Iris pigment epithelial cell (primary cell): Measurements from ENCODE around the gene SLC9A8.
A peak's percentile ranks its signal among the peaks of the same experiment; 100 is the strongest.

ENCODE experiments used
- DNase-seq: peaks from one replicate; pipeline ENCODE4 v3.0.0-alpha.2; 2011; ENCODE audit warnings: low read depth

SLC9A8 gene

DNA sequence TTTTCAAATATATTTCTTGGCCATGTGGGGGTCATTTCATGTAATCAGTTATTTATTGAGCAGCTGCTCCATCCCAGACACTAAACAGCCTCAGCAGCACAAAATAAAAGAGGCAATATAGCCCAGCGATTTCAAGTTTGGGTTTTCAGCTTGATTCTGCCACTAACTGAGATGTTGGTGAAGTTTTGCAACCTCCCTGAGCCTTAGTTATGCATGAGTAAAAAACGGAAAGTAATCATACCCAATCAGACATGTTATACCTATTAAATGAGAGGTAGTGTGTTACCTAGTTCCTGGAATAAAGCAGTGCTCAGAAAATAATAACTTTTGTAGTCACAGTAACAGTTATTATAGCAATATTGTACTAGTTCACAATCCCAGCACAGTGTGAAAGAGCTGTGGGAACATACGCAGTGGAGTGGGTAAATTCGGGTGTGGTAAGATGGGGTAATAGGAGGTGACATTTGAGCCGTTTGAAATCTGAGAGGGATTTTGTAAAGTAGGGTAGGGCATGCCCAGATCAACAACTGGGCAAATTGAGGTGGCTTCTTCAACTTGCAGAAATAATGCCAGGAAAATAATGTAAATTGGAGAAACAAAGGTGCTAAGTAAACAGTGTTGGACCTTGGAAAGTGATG lies 1.5 kb downstream of the SLC9A8 start:
- DNase-seq: no peak

DNA sequence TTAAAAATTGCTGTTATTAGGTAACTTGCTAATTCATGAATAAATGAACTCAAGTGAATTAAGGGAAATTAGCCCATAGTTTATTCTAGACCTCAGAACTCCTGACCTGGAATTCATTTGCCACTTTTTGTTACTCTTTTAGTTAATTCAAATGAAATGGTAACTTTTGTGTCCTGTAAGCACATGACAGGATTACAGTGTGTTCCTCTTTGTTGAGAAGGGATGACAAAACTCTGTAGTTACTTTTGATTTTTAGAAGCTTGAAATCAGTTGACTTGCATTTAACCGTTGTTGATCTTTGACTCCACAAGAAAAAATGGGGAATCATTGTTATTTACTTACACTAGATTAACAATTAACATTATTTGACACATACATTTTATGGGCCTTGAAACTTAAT lies 6.2 kb downstream of the SLC9A8 start:
- no peak for DNase-seq

DNA sequence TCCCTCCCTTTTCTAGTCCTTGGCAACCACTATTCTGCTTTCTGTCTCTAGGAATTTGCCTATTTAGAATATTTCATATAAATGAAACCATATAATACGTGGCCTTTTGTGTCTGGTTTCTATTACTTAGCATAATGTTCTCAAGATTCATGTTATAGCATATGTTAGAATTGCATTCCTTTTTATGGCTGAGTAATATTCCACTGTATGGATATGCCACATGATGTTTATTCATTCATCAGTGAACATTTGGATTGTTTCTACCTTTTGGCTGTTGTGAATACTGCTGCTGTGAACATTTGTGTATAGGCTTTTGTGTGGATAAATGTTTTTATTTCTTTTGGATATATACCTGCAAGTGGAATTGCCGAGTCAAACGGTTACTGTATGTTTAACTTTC lies 7.1 kb downstream of the SLC9A8 start:
- no peak for DNase-seq

DNA sequence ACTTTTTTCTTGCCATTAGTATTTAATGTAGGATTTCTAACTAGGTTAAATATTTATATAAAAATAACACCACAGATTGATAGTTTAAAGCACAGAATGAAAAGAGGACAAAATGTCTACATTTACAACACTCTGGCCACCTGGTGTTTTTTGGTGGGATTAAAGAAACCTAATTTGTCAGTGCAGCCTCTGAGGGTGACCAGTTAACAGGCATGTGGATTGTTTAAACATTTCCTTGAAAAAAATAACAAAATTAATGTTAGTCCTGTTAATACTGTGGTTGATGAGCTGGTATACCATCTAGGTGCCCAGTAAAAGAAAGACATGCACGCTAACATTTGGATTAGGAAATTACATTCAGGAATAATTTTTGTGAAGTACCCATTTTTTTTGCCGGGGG lies 8.8 kb downstream of the SLC9A8 start:
- DNase-seq: no peak

DNA sequence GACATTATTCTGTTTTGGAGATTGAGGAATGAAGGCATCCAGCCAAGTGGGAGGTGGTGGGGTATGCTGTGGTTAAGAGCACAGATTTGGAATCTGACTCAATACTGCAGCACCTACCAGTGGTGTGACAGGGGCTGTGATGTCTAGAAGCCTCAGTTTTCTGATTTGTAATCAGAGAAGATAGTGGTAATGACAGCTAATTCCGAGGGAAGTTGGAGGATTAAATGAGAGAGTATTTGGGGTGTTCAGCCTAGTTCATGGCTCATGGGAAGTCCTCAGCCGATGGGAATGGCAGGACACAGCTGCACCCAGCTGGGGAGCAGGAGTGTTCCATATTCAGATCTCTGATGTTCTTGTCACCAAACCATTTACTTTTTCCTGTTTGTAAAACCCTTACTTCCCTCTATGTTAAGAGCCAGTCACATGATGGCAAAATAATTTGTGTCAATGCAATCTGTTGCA lies 9.3 kb downstream of the SLC9A8 start:
- peak; percentile 76 for DNase-seq

DNA sequence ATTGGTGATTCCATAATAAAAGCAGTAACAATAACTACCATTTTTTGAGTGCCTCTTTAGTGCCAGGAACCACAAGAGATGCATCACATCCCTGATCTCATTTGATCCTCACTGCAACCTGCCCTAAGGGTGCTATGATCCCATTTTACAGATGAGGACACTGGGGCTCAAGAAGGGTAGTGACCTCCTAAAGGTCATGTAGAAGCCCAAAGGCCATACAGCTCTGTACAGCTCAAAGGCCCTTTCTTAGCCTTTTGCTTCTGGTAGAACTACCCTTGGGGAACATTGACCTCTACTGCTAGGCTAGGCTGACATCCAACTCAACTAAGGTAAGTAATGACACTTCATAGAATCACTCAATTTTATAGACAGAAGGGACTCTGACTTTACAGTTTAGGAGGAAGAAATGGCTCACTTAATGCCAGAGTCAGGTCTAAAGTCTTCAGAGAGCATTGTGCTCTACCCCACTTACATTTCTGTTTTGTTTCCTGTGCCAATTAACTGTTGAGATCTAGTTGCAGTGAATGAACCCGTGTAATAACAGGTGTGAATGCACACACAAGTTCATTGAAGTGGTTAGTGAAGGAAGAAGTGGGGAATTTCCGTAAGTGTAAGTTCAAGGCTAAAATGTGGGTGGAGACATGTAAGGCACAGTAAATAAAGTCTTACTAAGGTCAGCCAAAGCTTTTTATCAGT lies 10.7 kb downstream of the SLC9A8 start:
- DNase-seq: no peak

DNA sequence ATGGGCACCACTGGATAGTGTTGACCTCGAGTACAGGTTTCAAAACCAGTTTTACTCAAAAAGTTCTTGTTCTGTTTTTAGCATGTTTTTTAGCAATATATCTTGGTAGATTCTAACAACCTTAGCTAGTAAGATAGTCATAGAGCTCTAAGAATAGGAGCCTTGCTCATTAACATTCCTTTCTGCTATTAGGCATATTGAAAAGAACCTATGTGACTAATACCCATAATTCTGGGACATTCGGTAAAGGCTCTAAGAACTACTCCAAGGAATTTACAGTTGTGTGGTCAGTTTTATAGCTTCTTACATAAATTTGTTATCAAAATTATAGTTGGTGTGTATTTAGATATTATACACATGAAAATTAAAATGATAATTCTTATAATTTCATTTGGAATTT lies 11.6 kb downstream of the SLC9A8 start:
- no peak for DNase-seq

DNA sequence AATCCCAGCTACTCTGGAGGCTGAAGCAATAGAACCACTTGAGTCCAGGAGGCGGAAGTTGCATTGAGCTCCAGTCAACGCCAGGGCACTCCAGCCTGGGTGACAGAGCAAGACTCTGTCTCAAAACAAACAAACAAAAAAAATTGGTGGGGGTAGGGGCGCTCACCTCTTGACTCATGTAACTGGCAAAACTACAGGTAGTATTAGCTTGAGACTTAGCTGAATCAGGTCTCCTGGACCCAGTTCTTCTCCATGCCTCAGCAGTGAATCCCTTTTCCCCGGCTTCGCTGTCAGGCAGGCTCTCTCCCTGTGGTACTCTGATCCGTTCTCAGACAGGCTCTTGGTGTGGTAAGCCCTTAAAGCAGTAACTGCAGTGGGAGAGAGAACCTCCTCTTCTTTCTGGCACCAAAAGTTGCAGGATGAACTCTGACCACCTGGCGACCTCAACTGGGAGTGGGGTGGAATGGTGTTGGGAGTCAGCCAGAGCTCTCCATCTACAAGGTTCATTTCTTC lies 12.9 kb downstream of the SLC9A8 start:
- no peak for DNase-seq

DNA sequence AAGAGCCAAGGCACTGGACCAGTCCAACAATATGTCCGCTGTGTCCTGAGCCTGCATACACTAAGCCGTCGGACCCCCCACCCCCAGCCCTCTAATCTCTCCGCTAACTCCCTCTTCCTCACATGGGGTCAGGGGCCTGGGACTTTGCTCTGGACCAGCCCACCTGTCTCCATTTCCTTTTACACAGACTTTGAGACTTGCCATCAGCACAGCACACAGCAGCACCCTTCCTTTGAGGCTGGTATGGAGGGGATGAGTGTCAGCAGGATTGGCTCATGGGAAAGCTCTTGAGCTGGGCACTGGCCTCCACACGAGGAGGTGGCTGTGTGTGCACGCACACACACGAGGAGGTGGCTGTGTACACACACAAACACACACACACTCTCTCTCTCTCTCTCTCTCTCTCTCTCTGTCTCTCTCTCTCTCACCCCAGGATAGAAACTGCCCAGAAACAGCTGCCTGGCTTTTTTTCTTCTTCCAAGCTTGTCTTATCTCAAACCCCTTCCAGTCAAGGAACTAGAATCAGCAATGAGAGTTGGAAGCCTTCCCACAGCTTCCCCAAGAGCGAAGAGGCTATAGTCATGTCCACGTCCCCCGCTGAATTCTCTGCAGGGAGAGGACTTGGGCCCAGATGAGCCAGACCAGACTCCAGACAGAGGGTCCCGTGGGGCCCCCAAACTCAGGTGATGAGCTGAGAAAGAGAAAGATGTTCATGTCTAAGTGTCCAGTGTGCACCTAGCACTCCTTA lies 18.6 kb downstream of the SLC9A8 start:
- DNase-seq: peak; percentile 40

DNA sequence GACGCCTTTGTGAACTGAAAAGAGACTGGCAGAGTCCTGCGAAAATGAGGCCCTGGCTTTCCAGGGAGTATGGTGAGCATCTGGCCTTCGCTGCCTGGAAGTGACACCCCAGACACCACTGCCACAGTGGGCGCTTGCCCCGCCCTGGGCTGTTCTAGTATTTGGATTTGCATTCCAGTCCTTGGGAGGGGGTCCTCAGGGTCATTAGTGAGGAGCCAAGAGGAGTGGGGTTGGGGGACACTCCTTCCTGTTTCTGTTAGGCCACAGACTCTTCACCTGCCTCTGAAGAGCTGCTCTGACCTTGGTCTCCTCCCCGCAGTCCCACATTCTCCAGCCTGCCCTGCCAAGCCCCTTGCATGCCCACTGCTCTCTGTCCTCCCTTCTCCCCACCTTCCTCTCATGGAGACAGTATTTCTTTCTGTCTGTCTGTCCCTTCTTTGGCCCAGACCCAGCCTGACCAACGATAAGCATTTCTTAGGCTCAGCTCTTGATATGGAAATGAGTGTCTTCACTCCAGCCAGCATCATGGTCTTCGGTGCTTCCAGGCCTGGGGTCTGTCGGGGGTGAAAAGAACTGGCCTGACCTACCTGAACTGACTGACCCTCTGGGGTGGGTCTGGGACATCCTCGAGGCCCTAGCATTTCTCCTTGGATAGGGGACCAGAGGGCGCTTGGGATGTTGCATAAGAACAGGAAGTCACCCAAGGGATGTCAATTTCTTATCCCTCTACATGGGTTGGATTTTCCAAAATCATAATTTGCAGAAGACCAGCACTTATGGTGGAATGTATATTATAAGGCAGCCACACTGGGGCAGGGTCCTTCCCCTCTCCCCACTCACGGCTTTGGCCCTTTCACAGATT lies 19.4 kb downstream of the SLC9A8 start:
- DNase-seq: no peak

DNA sequence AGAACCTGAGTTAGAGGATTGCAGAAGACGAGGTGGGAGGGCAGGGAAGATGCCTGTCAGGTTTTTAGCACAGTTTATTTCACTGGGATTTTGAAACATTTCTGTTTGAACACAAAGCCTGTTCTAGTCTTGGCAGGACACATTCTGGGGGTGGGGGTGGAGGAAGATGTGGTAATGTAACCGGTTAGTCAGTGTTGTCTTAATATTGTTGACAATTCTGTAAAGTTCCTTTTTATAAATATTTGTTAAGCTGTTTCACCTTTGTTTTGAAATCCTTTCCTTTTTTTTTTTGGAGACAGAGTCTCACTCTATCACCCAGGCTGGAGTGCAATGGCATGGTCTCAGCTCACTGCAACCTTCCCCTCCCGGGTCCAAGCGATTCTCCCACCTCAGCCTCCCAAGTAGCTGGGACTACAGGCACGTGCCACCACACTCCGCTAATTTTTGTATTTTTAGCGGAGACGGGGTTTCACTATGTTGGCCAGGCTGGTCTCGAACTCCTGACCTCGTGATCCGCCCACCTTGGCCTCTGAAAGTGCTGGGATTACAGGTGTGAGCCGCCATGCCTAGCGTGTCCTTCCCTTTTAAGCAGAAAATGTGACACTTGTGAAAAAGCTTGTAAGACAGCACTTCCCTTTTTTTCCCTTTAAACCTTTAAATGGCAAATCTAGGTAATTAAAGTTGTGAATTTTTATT lies 20.2 kb downstream of the SLC9A8 start:
- peak; percentile 85 for DNase-seq

DNA sequence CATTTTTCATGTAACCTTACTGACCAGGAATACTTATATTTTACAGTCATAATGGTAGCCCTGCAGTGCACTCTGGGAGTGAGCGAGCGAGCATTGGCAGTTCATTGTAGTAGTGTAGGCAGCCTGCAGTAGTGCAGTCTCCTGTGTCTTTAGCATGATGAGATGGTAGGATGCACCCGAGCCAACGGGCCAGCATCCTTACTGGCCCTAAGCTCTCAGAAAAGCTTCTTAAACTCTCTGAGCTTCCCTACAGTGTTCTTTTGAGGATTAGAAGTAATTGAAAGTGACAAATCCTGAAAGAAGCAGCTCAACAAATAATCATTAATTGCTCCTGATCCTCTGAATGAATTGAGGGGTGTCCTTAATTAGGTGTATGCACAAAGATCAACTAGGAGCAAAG lies 20.9 kb downstream of the SLC9A8 start:
- no peak for DNase-seq

DNA sequence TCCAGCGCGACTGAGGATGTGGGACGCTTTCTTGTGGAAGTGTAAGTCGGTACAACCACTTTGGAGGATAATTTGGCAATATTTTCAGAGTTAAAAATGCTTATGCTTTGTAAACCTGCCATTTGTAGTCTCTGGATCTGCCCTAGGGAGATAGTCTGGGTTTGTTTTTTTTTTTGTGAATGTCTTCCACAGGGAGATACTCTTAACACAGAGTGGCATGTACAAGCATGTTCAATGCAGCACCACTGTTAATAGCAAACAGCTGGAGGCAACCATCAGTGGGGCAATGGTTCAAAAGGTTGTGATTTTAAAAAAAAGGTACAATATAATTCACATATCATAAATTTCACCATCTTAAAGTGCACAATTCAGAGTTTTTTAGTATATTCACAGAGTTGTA lies 22.4 kb downstream of the SLC9A8 start:
- DNase-seq: no peak

DNA sequence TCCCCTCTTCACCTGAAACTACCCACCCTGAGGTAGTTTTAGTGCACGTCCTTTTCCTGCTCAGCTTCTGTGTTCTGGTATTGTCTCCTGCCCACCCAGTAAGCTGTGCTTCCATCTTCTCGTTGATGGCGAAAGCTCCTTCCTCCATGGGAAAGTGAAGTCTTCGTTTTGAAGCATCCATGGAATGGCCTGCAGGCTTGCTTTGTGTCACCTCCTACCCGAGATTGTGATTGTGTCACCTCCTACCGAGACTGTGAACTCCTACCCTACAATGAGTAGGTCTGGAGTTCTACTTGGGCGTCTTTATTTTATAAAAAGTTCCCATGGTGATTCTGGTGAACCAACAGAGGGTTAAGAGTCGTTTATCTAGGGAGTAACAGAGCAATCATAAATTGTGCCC lies 25.9 kb downstream of the SLC9A8 start:
- DNase-seq: no peak

DNA sequence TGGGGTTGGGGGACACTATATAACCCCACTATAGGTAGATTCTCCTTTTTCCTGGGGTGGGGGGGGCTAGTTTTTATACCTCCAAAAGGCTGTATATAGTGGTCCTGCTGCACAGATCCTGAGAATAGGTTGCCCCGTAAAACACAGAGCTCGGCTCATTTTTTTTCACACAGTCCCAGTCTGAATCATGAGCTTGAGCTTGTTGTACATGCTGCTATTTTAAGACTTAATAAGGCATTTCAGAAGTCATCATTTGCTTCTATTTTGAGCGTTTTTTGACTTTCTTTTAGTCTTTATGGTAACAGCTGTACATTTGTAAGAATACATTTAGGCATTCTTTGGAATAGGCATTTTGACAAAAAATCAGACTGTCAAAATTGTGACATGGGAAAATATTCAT lies 30.5 kb downstream of the SLC9A8 start:
- no peak for DNase-seq

DNA sequence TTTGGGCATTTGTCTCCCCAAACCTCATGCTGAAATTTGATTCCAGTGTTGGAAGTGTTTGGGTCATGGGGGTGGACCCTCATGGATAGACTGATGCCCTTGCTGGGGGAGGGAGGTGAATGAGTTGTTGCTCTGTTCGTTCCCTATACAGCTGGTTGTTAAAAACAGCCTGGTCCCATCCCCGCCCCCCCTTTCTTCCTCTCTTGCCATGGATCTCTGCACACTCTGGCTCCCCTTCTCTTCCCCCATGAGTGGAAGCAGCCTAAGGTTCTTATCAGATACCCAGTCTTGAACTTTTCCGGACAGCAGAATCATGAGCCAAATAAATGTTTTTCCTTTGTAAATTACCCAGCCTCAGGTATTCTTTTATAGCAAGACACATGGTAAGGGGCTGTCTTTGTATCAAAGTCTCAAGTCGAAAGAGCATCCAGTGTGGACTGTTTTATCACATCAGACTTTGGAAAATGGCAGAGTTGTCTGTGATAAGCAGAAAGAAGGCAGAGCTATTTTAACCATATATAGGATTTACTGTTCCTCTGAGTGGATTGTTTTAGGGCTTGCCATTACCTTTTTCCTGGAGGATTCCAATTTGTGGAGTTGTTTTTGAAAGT lies 31.2 kb downstream of the SLC9A8 start:
- DNase-seq: no peak

DNA sequence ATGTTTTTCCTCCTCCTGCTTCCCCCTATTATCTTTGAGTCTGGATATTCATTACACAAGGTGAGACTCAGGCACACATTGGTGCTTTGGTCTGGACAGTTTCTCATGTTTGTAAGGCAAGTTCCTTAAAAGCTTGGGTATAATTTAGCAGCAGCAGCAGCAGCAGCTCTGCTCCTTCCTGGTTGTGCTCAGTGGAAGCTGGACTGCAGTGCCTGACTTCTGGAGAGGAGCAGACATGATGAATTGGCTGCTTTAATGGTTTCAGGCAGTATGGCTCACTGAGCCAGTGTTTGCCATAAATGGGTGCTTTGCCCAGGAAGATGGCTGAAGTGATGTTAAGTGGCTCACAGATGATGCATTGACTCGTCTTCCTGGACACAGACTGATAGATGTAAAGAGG lies 32.4 kb downstream of the SLC9A8 start:
- DNase-seq: no peak

DNA sequence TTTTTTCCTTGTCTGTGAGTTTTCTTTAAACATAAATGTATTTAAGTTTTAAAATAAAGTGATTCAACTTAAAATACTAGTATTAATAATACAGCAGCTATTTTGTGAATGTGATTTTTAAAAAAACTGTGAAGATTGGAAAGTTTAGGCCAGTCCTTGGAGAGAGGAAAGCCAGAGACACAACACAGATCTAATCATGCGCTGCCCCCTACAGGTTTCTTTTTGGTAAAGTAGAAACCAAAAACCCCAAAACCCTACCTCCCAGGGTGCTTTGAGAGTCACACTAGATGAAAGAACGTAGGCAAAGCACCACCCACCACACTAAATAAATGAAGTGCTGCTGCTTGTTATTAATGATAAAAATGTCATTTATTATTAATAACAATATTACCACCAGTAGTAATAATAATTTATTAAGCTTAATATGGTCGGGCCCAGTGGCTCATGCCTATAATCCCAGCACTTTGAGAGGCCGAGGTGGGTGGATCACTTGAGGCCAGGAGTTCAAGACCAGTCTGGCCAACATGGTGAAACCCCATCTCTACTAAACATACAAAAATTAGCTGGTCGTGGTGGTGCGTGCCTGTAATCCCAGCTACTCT lies 33.7 kb downstream of the SLC9A8 start:
- DNase-seq: peak; percentile 66

DNA sequence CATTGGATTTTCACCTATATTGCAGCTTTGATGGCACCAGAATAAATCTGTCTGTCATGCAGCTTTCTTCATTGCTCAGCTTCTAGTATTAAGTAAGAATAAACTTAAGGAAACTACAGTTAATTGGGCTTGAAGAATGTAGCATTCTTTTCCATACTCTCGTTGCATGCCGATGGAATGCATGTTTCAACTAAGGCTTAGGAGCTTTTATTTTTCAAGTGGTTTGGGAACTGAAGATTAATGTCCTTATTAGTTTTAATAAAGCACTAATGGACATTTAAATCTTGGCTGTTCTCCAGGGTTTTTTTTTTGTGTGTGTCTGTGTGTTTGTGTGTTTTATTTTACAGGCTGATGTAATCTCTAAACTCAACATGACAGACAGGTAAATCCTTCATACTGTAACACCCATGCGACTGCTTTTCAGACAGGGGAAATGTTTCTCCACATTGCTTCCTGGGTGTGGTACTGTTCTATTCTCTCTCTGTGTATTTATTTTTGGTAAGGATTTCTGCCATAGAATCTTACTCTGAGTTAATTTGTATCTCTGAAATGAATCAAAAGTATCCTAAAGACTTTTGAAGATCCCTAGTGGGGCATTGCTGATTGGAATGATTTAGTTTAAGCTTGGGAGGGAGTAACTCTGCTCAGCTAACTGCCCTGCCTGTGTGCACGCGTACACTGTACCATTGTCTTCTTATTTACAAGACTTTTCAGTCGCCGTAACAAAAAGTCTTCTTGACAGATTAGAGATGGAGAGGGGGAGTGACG lies 38.0 kb downstream of the SLC9A8 start:
- peak; percentile 45 for DNase-seq

DNA sequence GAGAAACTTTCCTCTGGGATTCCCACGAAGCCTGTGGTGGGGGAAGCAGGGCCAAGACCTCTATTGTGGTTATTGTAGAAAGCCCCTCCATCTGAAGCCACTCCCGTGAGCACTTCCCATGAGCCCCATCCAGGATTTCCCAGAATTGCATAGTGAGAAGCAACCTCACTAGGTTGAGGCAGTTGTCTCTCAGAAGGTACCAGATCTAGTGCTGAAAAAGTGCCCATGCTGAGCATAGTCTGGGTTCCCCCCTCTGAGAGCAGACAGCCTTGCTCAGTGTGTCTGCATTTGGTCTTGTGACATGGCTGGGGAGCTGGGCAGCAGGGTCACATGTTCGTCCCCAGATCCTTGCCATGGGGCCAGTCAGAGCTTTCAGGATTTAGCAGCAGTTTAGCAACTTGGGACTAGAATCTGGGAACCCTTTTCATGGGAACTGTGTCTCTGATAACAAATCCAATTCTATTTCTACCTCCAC lies 38.6 kb downstream of the SLC9A8 start:
- no peak for DNase-seq
